NCI-H1048 (cell line): Measurements from ENCODE around the gene AGBL1.

Experiments used
- DNase-seq: peaks from one replicate; lab custom pipeline; 2025; lab: John Stamatoyannopoulos, UW

Gene AGBL1

GRCh38 chr15:86079508-86080266, at the start of gene AGBL1:
TSS of gene AGBL1 (plus strand) at chr15:86079871.
- DNase-seq = no peak

DNA sequence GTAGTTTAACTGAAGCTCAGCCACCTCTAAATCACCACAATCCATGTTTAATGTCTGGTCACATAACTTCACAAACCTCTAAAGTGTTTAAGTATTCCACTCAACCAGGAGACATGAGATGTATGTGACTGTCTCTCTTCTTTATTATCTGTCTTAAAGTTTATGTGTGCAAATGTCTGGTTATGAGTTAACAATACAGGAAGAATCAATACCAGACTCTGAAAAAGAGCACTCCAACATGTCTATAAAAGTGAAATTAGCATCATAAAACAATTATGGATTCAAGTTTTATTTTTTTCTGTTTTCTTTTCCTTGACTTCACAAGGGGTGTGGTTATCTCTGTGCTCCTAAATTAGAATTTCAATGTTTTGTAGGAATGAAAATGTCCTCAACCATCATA, 44.8 kb upstream of the AGBL1 start:
- no peak for DNase-seq

GRCh38 chr15:86036243-86036642, 43.4 kb upstream of the AGBL1 start:
- DNase-seq = no peak

- DNase-seq = no peak
Observed at GRCh38 chr15:86038491-86038890, 41.2 kb upstream of the AGBL1 start.

DNA sequence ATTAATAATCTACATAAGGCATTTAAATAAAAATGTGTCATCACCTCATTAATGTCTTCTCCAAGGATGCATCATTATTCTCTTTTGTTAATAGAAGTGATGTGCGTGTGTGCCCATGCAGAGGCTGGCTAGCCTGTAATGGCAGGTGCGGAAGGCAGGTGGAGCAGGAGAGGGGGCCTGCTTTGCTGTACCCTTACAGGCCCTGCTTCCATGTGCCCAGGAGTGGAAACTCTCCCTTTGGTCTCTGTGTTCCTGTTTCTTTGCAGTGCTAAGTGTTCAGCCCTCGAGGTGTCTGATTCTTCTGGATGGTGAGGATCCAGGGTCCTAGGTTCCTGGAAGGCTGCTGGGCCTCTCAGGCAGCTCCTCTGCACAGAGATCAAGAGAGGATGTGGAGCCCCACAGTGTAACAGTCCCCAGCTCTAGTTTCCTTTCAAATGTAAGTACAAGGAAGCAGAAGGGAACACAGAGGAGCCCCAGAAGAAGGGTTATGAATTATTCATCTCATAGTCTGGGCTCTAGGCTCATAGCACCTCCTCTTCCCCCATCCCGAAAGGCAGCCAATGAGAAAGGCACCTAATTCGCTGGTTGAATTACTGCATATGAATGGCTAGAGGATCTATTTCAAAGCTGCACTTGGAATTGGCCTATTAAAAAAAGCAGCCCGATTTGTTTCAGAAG, 39.2 kb upstream of the AGBL1 start:
- no peak for DNase-seq

- no peak for DNase-seq
Observed at GRCh38 chr15:86041399-86041798, 38.3 kb upstream of the AGBL1 start.

DNA sequence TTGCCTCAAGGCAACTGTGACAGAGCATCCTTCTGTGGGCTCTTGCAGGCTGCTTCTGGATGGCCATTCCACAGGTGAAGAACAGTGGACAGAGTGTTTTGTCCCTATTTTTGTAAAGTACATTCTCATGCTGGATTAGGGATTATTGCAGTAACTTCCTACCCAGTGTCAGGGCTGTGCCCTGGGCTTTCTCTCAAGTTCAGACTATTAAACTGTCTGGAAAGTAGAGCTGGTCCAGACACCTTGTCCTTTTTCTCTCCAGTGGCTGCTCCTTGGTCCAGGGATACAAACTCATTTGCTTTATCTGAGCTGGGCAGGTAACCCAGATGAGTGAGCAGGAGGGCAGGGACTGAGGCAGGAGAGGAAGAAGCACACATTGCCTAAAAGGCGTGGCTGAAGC, 37.4 kb upstream of the AGBL1 start:
- DNase-seq = no peak

- DNase-seq = no peak
Observed at GRCh38 chr15:86044981-86045380, 34.7 kb upstream of the AGBL1 start.

GRCh38 chr15:86054338-86054737, 25.3 kb upstream of the AGBL1 start:
- no peak for DNase-seq

GRCh38 chr15:86055688-86056087, 24.0 kb upstream of the AGBL1 start:
- DNase-seq = no peak

GRCh38 chr15:86059851-86060250, 19.8 kb upstream of the AGBL1 start:
- no peak for DNase-seq

DNA sequence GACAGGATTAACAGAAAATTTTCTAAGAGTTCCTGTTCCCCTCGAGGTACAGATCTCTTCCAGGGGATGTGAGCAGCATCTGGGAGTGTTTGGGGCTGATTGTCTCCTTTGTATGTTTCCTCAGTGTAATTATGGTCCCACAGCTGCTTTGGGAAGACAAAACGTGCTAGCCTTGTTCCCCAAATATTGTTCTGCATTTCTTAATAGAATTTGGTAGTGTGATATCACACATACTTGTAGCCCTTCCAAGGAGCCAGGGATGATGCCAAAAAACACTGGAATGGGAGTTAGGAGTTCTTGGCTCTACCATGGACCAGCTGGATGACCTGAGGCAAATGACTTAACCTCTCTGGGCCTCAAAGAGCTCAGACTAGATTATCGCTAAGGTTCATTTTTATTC, 19.0 kb upstream of the AGBL1 start:
- no peak for DNase-seq

- DNase-seq = no peak
Observed at GRCh38 chr15:86061581-86061980, 18.1 kb upstream of the AGBL1 start.

DNA sequence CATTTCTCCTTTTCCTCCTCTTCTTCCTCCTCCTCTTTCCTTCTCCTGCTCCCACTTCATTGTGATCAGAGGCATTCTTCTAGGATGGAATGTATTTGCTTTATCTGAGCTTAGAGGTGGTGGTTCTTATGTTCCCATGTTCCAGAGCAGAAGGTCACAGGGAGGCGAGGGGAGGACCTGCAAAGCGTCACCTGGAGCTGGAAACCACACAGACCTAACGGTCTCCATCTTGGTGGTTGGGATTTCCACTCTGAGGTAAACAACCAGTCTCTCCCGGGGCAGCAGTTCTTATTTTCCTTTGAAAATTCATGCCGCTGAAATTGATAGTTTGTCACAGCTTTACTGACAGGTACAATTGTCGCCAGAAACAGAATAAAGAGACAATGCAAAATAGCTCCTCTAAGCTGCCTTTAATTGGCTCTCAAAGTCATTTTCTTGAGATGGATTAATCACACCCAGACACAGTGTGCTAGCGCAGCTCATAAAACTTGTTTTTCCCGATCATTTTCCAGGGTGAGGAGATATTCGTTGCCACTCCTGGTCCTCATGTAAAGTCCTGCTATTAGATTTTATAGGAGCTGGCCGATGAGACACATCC, 16.9 kb upstream of the AGBL1 start:
- no peak for DNase-seq

GRCh38 chr15:86063356-86064095, 16.1 kb upstream of the AGBL1 start:
- no peak for DNase-seq

DNA sequence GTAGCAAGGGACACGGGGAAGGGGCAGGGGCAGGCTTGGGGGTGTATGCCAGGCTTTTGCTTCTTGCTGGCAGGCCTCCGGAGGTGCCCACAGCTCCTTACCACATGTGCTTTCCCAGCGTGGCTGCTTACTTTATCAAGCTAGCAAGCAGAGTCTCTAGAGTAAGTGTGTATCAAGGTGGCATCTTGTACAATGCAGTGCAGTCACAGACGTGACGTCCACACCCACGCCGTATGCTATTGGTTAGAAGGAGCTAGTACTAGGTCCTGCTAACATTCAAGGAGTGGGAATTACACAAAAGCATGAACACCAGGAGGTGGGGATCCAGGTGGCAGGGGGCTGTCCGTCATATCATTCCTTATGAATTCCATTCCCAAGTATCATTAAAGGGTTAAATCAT, 15.3 kb upstream of the AGBL1 start:
- no peak for DNase-seq

- DNase-seq = no peak
Observed at GRCh38 chr15:86066174-86066834, 13.4 kb upstream of the AGBL1 start.

- DNase-seq = no peak
Observed at GRCh38 chr15:86073281-86073680, 6.4 kb upstream of the AGBL1 start.

DNA sequence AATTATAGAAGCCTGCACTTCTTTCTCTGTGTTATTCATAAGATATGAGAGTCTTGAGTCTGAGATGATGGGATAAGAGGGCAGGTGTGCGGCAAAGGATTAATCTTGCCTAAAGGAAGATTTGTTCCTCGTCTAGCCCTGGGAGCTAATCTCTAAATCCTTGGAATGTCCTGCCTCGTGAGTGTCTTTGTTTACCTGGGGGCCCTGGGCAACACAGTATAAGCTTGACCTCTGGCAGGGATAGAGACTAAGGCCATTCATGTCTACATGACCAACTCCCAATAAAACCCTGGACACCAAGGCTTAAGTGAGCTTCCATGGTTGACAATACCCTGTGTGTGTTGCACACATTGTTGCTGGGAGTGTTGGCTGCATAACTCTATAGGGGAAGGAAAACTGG, 3.2 kb upstream of the AGBL1 start:
- DNase-seq = no peak

DNA sequence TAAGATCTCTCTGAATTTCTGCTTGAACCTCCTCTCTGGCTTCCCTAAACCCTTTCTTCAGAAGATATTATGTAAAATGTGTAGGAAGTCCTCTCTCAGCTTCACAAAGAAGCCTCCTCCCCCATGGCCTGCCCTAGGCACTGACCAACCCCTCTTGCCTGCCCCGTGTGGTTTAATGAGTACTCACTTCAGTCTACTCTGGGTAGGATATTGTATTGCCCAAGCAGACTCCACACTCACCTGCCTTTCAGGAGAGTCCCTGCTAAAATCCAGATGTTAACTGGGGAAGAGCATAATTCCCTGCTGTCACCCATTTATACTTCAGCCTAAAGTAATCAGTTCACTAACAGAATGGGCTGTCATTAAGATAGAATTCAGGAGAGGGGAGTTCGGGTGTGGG, 2.6 kb upstream of the AGBL1 start:
- DNase-seq = no peak

DNA sequence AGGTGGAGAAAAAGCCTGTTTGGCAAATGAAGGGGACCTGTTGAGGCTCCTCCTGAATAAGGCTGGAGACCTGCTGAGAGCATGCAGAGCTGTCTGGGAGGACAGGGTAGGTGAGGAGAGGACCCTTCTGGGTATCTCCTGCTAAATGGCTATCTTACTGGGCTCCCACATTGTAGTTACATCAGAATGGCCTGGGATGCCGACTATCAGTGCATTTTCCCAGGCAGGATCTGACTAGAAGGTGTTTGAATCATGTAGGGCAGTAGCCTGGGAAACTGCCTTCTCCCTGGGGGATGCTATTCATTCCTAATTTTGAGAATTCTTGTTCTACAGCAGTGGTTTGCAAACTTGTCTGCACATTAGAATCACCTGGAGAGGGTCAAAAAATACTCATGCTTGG, 631 bp downstream of the AGBL1 start:
- DNase-seq = no peak
